ENCODE data around the gene MEIS2.

The MEIS2 gene

DNA sequence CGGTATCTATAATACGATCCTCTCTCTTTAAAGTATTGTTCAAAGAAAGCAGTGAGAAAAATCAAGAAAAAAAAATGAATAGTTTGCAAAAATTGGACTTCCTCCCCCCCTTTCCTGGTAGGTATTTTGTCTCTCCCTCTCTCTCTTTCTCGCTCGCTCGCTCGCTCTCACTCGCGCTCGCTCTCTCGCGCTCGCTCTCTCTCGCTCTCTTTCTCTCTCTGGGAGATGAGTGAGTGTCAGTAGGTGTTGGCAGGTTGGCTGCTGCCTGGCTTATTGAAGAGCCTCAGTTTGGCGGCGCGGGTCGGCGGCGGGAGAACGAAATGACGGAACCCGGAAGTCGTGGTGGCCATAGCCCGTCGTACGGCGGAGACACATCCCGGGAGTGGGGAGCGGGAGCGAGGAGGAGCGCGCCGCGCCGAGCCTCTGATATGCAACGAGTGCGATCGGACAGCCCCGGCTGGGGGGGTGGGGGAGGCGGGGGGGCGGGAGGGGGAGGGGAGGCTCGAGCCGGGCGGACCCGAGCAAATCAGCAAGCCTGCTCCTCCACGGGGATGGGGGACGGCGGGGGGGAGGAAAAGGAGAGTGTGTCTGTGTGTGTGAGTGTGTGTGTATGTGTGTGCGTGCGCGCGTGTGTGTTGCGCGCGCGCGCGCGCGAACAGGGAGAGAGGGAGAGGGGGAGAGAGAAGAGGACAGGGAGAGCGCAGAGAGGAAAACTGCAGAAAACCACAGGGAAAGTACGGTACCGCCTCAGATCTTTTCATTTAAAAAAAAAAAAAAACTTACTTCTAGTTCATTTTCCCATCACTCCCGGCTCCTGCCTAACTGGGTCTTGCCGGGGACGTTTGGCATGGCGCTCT is at the start of gene MEIS2:
Gene MEIS2, minus strand, starts transcription at position 441 of the 857 bp plus-strand sequence. CDS start 1,083 bp downstream, outside the sequence.
- peak within 1 kb of the TSS; percentile 97 for H3K27ac ChIP-seq
- peak; percentile 82 for DNase-seq (ENCODE audit: low read depth, low spot score)

GRCh38 chr15:37149146-37149545 is 48.8 kb upstream of the MEIS2 start:
- DNase-seq (ENCODE audit: low read depth, low spot score) = no peak
- no peak overlapping the region for H3K27ac ChIP-seq

DNA sequence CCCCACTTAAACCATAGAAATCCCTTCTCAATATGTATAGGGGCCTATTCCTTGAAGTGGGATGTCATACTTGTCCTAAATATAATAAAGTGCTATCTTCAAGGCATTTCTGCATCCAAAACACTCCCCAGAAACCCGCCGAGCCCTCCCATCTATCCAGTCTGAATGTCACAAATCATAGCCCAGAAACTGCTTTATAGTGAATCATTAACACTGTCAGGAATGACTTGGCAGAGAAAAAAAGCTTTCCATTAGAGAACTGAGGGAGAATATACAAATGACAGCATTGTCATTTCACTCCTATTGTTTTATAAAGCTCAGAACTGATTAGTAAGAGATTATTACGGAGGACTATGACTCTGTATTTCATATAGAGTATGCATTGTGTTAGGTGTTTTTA is 48.4 kb upstream of the MEIS2 start:
- no peak overlapping the region for H3K27ac ChIP-seq

GRCh38 chr15:37143351-37143750 is 43.0 kb upstream of the MEIS2 start:
- H3K27ac ChIP-seq = no peak overlapping the region
- DNase-seq (ENCODE audit: low read depth, low spot score) = no peak

More for the DNA sequence above, 48.4 kb upstream of the MEIS2 start:
- DNase-seq (ENCODE audit: low read depth, low spot score) = no peak

GRCh38 chr15:37142371-37142770 is 42.0 kb upstream of the MEIS2 start:
- DNase-seq (ENCODE audit: low read depth, low spot score) = no peak
- no peak overlapping the region for H3K27ac ChIP-seq

- no peak overlapping the region for H3K27ac ChIP-seq
- no peak for DNase-seq (ENCODE audit: low read depth, low spot score)
These were observed 40.2 kb upstream of the MEIS2 start for GRCh38 chr15:37140531-37141058.

- H3K27ac ChIP-seq = no peak overlapping the region
- no peak for DNase-seq (ENCODE audit: low read depth, low spot score)
These were observed 38.4 kb upstream of the MEIS2 start for GRCh38 chr15:37138591-37139215.

DNA sequence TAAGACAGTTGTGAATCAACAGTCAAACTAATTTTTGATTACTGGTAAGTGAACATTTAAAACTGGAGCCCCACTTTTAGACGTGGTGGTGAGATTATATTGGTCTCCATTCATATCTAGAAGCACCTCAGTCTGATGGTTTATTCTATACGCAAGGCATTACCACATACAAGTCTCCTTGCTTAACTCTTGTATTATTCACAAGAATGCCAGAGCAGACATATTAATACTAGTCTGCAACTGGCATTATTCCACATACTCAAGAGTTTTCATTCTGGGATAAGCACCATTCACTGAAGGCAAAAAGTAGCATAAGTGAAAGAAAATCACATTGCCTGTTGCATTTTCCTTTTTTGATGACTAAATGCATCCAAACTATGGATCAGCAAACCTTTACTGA is 36.9 kb upstream of the MEIS2 start:
- no peak for DNase-seq (ENCODE audit: low read depth, low spot score)
- no peak overlapping the region for H3K27ac ChIP-seq

DNA sequence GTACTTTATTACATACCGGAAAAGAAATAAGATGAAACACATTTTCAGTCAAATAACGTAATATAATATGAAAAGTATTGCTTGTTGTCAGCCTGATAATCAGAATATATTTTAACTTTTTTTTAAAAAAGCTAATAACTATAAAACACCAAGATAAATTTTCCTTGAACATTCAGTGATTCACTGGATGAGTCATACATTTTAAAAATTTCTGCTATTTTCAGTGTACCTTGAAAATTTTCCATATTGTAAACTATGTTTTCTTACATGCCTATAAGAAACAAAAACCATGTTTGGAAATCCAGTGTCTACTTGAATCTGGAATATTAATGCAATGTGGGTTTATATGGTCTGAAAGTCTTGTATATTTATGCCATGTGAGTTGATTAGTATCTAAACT is 36.3 kb upstream of the MEIS2 start:
- DNase-seq (ENCODE audit: low read depth, low spot score) = no peak
- H3K27ac ChIP-seq = no peak overlapping the region

DNA sequence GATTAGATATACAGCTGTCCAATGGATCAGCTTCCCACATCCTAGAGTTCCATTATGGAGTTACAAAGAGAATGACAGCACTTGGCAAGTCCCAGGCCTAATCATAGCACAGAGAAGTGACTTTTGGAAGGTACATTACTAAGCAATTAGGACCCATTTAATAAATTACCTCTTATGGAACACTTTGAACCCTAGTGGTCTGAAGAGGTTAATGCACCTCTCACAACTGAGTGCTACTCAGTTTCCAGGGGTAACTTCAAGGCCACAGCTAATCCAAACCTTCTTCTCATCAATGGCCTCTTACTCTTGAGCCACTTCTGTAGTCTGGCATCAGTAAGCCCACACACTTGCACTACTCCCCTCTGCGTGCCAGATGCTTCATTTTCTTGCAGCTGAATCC is 34.9 kb upstream of the MEIS2 start:
- DNase-seq (ENCODE audit: low read depth, low spot score) = no peak
- H3K27ac ChIP-seq = no peak overlapping the region

DNA sequence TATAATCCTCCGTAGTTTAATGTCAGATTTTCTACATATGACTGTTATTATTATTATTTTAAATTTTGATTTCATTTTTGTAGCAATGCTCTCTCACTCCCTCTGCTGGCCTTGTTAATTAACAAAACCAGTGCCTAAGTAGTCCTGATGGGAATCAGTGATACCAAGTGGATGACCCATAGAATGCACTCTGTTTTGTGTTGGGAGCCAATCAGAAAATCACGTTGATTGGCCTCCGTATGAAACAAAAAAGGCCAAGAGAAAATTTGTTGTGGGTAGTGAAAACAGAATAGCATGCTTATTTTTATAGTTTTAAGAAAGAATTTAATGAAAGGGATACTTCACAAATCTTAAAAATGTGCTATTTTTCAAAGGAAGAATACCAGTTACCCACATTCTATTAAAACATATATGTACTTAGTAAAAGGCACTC is 34.4 kb upstream of the MEIS2 start:
- no peak for DNase-seq (ENCODE audit: low read depth, low spot score)
- no peak overlapping the region for H3K27ac ChIP-seq

GRCh38 chr15:37134244-37134643 is 33.9 kb upstream of the MEIS2 start:
- DNase-seq (ENCODE audit: low read depth, low spot score) = no peak
- H3K27ac ChIP-seq = no peak overlapping the region

GRCh38 chr15:37133602-37134001 is 33.3 kb upstream of the MEIS2 start:
- no peak overlapping the region for H3K27ac ChIP-seq
- no peak for DNase-seq (ENCODE audit: low read depth, low spot score)

- no peak overlapping the region for H3K27ac ChIP-seq
- DNase-seq (ENCODE audit: low read depth, low spot score) = no peak
These were observed 32.6 kb upstream of the MEIS2 start for GRCh38 chr15:37132826-37133417.

DNA sequence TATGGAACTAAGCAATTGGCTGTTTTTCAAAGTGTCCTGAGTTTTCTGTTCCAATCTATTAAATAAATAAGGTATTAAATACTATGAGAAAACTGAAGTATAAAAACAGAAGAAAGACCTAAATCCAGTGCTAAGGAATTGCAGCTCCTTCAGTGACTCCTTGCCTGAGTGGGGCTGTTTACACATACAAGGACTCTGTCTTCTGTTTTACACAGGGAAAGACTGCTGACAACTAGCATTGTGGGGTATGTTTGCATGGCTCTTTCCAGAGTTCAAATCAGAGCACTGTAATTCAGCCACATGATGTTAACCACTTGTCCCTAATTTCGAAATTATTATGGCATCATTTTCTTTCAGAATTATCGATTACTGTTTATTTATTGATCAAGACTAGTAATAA is 31.3 kb upstream of the MEIS2 start:
- no peak overlapping the region for H3K27ac ChIP-seq
- DNase-seq (ENCODE audit: low read depth, low spot score) = no peak

GRCh38 chr15:37130356-37130755 is 30.0 kb upstream of the MEIS2 start:
- no peak for DNase-seq (ENCODE audit: low read depth, low spot score)
- H3K27ac ChIP-seq = no peak overlapping the region

DNA sequence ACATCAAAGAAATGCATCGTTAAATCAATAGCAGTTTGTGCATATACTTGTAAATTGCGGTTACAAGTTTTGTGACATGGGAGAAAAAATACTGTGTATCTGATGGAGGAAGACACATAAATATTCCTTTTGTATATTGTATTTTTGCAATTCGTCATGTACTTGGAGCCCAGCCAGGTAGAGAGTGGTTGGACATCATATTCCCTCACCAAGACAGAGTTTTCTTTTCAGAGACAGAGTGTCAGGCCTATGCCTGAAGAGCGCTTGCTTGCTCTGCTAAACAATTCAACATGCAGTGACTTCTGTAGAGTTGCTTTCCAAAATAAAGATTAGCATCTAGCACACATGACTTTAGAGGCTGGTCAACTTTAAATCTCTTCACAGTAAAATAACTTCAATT is 24.8 kb upstream of the MEIS2 start:
- no peak overlapping the region for H3K27ac ChIP-seq
- DNase-seq (ENCODE audit: low read depth, low spot score) = no peak

- H3K27ac ChIP-seq = no peak overlapping the region
These were observed 24.0 kb upstream of the MEIS2 start for GRCh38 chr15:37124331-37124730.

DNA sequence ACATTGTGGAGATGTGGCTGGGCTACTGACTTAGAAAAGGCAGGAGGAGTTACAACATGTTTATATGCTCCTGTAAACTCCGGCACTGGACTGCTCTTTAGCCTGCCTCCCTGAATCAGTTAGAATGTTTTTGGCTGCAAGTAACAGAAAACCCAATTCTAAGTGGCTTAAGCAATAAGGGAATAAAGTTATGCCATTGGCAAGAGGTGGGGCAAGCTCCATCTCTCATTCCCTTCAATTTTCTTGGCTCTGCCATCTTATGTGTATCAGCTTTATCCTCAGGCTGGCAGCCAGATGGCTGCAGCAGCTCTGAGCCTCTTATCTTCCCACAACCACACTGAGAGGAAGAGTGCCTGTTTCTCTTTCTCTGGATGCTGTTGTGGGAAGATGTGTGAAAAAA is 22.4 kb upstream of the MEIS2 start:
- no peak overlapping the region for H3K27ac ChIP-seq
- DNase-seq (ENCODE audit: low read depth, low spot score) = no peak

More at GRCh38 chr15:37124331-37124730, 24.0 kb upstream of the MEIS2 start:
- no peak for DNase-seq (ENCODE audit: low read depth, low spot score)

GRCh38 chr15:37121492-37121891 is 21.1 kb upstream of the MEIS2 start:
- no peak for DNase-seq (ENCODE audit: low read depth, low spot score)
- no peak overlapping the region for H3K27ac ChIP-seq

DNA sequence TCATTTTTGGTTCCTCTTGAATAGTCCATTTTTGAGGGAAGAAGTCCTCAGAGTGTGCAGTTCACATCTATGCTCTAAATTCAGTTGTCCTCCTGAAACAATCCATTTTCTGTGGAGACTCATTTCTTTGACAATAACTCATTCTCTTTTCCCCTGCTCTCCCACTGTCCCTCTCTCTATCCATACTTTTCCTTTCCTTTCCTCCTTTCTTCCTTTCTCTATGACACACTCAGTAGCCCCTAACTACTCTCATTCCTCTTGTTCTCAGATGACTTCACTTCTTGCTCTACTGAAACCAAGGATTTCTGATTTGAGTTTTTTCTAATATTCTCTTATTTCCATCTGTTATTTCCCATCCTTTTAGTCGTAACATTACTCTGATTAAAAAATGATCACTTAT is 16.7 kb upstream of the MEIS2 start:
- DNase-seq (ENCODE audit: low read depth, low spot score) = no peak
- H3K27ac ChIP-seq = no peak overlapping the region

All from epithelial cell of prostate (primary cell).